Fibroblast of lung (primary cell): ENCODE measurements around the gene CACNA1E.

Experiments used
- EZH2 ChIP-seq: IDR thresholded peaks from 2 replicates; pipeline ENCODE4 v1.5.1; 2012; ENCODE audit warnings: low read length, control low read depth, mild to moderate bottlenecking; ENCODE audit errors: missing control alignments
- TF ChIP-seq, protein P1 (sequence below), 2 donors: IDR thresholded peaks in 1 of 2; conservative IDR thresholded peaks in 1 of 2; 1 replicate in 1 of 2; 2 replicates in 1 of 2; pipeline ENCODE4 v1.5.1; 2011 to 2012; ENCODE audit warnings: low read length in 2 of 2, control low read depth in 1 of 2, inconsistent platforms in 1 of 2, low read depth in 1 of 2, mild to moderate bottlenecking in 1 of 2

DNA sequence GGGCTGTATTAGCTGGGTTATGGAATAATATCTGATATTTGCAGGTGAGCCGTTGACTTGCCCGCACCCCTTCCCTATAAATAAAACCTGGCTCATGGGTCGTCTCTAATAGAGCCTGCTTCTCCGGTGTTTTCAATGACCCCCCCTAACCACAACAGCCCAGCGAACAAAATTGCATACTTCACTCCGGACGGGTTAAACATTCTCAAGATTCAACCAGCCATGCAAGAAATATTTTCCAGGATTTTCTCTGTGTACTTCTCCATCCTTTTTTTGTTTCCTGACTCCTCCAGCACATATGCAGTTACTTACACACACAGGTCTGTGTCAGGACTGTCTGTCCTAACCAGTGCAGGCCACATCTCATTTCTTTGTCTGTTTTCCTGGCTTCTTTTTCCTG lies 310.5 kb downstream of the CACNA1E start:
- TF ChIP-seq, protein P1, sequence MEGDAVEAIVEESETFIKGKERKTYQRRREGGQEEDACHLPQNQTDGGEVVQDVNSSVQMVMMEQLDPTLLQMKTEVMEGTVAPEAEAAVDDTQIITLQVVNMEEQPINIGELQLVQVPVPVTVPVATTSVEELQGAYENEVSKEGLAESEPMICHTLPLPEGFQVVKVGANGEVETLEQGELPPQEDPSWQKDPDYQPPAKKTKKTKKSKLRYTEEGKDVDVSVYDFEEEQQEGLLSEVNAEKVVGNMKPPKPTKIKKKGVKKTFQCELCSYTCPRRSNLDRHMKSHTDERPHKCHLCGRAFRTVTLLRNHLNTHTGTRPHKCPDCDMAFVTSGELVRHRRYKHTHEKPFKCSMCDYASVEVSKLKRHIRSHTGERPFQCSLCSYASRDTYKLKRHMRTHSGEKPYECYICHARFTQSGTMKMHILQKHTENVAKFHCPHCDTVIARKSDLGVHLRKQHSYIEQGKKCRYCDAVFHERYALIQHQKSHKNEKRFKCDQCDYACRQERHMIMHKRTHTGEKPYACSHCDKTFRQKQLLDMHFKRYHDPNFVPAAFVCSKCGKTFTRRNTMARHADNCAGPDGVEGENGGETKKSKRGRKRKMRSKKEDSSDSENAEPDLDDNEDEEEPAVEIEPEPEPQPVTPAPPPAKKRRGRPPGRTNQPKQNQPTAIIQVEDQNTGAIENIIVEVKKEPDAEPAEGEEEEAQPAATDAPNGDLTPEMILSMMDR (conservative IDR thresholded peaks at IDR 0.05 in 1 of 2, IDR thresholded peaks at IDR 0.05 in 1 of 2; ENCODE audit: low read depth in 1 of 2, low read length in 2 of 2), result no peak
- TF ChIP-seq EZH2, result no peak
